Brain microvascular endothelial cell (primary cell): ENCODE results near the gene CDK5RAP2.

Experiments used
- DNase-seq: peaks from one replicate; pipeline ENCODE4 v3.0.0-alpha.2; 2020
- H3K27ac ChIP-seq: fragments of 250-450 bp; sonication (Bioruptor Pico); 2 replicates; pipeline ENCODE4 v1.5.1; 2020; ENCODE audit warnings: mild to moderate bottlenecking, moderate library complexity
- H3K27me3 ChIP-seq: fragments of 250-450 bp; sonication (Bioruptor Pico); replicated peaks from 2 replicates; pipeline ENCODE4 v1.5.1; 2020; ENCODE audit warnings: mild to moderate bottlenecking
- H3K36me3 ChIP-seq: fragments of 250-450 bp; sonication (Bioruptor Pico); replicated peaks from 2 replicates; pipeline ENCODE4 v1.5.1; 2020; ENCODE audit warnings: mild to moderate bottlenecking
- H3K4me3 ChIP-seq: 2 replicates; pipeline ENCODE4 v1.5.1; 2011; ENCODE audit warnings: low read depth, mild to moderate bottlenecking, control low read depth, low read length, moderate library complexity
- CTCF ChIP-seq: IDR thresholded peaks from 2 replicates; pipeline ENCODE4 v1.5.1; 2011; ENCODE audit warnings: low read depth, mild to moderate bottlenecking, moderate library complexity, low read length, control low read depth, inconsistent platforms; ENCODE audit errors: missing control alignments
- in situ Hi-C: cut with HindIII; loops from 2 replicates; pipeline ENCODE4 v1.10.0; 2017; ENCODE audit warnings: low sequenced_read_pairs, low pct_ligation_motif_present

The CDK5RAP2 gene

GRCh38 chr9:120377268-120378159 is 202.5 kb downstream of the CDK5RAP2 start:
- Histone ChIP-seq H3K27ac (no peak overlapping the region), H3K27me3 (no peaks in the 10 kb centered on the region), H3K4me3 (no peak overlapping the region), H3K36me3 (no peaks in the 10 kb centered on the region)
- TF ChIP-seq CTCF: no peak
- in situ Hi-C loops: no loop called here
- DNase-seq: no peak

- in situ Hi-C loops: no loop called here
- H3K27me3 ChIP-seq: no peaks in the 10 kb centered on the region
- no peak overlapping the region for H3K4me3 ChIP-seq
- TF ChIP-seq CTCF: no peak
- no peaks in the 10 kb centered on the region for H3K36me3 ChIP-seq
- H3K27ac ChIP-seq: no peak overlapping the region
- DNase-seq: no peak
Observed at GRCh38 chr9:120376101-120376500, 203.9 kb downstream of the CDK5RAP2 start.

GRCh38 chr9:120375316-120375715 is 204.7 kb downstream of the CDK5RAP2 start:
- no peaks in the 10 kb centered on the region for H3K36me3 ChIP-seq
- no peak overlapping the region for H3K27ac ChIP-seq
- no peaks in the 10 kb centered on the region for H3K27me3 ChIP-seq
- TF ChIP-seq CTCF: no peak
- in situ Hi-C loops: no loop called here
- H3K4me3 ChIP-seq: no peak overlapping the region
- no peak for DNase-seq

- Histone ChIP-seq H3K27me3 (no peaks in the 10 kb centered on the region), H3K36me3 (no peaks in the 10 kb centered on the region), H3K27ac (no peak overlapping the region), H3K4me3 (no peak overlapping the region)
- no peak for TF ChIP-seq CTCF
- in situ Hi-C loops: no loop called here
- no peak for DNase-seq
Observed at GRCh38 chr9:120374817-120375216, 205.2 kb downstream of the CDK5RAP2 start.

GRCh38 chr9:120374239-120374638 is 205.7 kb downstream of the CDK5RAP2 start:
- no peaks in the 10 kb centered on the region for H3K27me3 ChIP-seq
- H3K4me3 ChIP-seq: no peak overlapping the region
- in situ Hi-C loops: no loop called here
- no peak for TF ChIP-seq CTCF
- H3K27ac ChIP-seq: no peak overlapping the region
- H3K36me3 ChIP-seq: no peaks in the 10 kb centered on the region
- no peak for DNase-seq
